ENCODE measurements around the gene MRPS18A.

GRCh38 chr6:43736844-43737243 lies 49.3 kb upstream of the MRPS18A start:
- TF ChIP-seq SALL2 (CRISPR knock-in tag; IDR thresholded peaks at IDR 0.05) (no peak), TCF7 (IDR thresholded peaks at IDR 0.05; ENCODE audit: low read depth) (no peak), RAD21 (CRISPR knock-in tag; IDR thresholded peaks at IDR 0.05) (no peak), ZNF589 (CRISPR knock-in tag; conservative IDR thresholded peaks at IDR 0.05) (no peak), YY1 (IDR thresholded peaks at IDR 0.05; ENCODE audit: insufficient read depth, insufficient replicate concordance, low read depth, low read length) (no peak), KDM5A (IDR thresholded peaks at IDR 0.05; ENCODE audit: borderline replicate concordance, low read length) (no peak), ZFP62 (CRISPR knock-in tag; IDR thresholded peaks at IDR 0.05) (no peak), FOXP1 (IDR thresholded peaks at IDR 0.05) (no peak), FOXP1 (CRISPR knock-in tag; IDR thresholded peaks at IDR 0.05) (no peak)
- TF ChIP-seq, protein P1, sequence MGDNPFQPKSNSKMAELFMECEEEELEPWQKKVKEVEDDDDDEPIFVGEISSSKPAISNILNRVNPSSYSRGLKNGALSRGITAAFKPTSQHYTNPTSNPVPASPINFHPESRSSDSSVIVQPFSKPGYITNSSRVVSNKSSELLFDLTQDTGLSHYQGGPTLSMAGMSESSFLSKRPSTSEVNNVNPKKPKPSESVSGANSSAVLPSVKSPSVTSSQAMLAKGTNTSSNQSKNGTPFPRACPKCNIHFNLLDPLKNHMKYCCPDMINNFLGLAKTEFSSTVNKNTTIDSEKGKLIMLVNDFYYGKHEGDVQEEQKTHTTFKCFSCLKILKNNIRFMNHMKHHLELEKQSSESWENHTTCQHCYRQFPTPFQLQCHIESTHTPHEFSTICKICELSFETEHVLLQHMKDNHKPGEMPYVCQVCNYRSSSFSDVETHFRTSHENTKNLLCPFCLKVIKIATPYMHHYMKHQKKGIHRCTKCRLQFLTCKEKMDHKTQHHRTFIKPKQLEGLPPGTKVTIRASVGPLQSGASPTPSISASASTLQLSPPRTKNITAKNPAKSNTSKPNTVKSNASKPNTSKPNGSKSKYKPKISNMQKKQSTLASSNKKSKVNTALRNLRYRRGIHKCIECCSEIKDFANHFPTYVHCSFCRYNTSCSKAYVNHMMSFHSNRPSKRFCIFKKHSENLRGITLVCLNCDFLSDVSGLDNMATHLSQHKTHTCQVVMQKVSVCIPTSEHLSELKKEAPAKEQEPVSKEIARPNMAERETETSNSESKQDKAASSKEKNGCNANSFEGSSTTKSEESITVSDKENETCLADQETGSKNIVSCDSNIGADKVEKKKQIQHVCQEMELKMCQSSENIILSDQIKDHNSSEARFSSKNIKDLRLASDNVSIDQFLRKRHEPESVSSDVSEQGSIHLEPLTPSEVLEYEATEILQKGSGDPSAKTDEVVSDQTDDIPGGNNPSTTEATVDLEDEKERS (CRISPR knock-in tag; IDR thresholded peaks at IDR 0.05) = no peak

Data from HepG2 (cell line).